Superior temporal gyrus (tissue), 1 donor: ENCODE measurements around the gene PPP2R2B.

Source experiments
- DNase-seq: peaks from one replicate; pipeline ENCODE4 v3.0.0-alpha.2; 2016; ENCODE audit errors: extremely low spot score

PPP2R2B gene

DNA sequence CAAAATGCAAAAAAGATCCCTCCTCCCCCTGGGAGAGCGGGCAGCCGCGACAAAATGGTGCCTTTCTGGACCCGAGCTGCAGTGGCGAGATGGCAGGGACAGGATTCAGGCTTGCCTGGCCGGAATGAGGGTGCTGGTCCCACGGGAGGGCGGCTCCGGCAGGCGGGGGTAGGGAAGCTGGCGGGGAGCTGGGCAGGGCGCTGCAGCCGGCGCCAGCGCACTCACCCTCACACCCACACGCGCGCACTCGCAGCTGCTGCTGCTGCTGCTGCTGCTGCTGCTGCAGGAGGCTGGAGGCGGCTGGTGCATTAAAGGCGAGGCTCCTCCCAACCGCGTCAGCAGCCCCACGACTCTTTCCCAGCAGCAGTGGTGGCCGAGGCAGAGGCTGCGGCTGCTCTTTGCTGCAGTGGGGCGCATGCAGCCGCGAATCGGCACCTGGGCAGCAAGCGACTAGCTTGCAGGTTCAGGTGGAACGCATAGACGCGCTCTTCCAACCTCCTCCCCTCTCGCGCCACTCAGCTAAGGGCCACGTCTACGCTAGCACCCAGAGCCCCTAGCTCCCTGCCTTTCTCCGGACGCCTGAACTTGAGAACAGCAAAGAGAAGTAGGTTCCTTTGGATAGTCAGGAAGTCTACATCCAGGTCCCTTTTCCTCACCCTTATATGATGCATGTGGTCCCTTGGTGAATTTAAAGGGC lies at the start of gene PPP2R2B:
Gene PPP2R2B, minus strand, starts transcription at position 282 of the 697 bp plus-strand sequence.
- peak; percentile 70 for DNase-seq

DNA sequence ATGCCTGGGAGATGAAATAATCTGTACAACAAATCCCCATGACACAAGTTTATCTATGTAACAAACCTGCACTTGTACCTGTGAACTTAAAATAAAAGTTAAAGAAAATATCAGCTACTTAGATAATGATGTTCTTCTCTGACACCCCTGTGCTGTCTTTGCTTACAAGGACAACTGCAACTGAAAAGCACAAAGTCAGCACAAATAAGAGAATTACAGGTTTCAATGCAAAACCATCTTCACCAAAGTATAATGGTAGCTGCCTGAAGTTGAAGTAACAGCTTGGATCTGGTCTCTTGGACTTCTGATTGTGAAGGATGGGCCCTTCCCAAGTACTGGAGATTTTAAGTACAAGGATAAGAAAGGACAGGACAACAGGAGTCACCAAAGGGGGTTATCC lies 45.6 kb upstream of the PPP2R2B start:
- DNase-seq, result no peak

DNA sequence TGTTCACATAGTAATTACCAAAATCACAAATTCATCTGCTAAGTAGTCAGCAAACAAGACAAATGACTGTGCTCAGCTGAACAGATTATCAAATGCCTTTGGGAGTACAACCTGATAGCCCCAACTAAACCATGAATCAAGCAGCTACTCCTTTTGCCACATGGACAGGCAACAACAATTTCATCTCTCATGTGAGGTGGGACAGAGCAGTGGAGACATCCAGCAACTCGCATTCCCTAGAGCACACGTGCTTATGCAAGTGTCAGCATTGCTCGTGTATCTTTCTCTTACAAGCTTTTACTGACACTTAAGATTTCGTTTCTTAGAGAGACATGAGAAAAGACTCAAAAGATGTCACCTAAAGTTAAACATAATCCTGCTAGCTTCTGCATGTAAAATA lies 42.7 kb upstream of the PPP2R2B start:
- DNase-seq, result no peak

DNA sequence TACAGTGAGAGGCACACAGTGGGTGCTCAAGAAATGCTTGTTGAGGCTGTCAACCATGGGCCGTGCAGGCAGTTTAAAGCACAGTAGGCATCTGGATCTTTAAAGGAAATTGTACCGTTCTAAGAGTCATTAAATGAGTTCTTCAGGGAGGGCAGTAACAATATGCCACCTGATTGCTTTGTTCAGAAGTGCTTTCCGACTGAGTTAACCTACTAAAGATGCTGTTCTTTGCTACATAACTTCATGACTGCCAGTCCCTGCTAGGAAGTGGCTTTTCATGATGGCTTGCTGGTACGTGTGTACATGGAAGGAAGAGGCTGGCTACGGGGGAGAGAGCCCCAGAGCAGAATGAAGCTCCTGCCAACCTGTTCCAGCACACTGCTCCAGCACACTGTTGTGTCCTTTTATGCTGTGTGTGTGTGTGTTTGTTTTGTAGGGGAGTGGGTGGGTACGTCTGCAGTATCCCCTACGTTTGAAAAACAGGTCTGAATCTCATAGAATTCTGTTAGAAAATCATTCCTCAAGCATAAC lies 41.9 kb upstream of the PPP2R2B start:
- DNase-seq, result no peak

DNA sequence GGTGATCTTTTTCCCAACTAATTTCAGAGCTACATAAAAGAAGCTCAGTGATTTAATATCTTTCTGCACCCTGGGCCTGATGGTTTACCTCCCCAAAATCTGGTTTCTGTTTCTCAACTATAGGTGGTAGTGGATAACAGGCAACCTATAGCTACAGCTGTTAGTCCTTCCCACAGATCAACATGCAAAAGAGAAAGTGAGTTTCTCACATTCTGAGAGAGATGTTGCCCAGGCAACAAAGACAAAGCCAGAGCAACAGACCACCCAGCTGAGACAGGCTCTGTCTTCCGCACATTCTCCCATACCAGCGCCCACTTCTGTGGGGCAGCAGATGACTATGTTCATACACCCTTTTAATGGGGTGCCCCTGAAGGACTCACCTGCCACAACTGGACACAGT lies 40.7 kb upstream of the PPP2R2B start:
- no peak for DNase-seq

DNA sequence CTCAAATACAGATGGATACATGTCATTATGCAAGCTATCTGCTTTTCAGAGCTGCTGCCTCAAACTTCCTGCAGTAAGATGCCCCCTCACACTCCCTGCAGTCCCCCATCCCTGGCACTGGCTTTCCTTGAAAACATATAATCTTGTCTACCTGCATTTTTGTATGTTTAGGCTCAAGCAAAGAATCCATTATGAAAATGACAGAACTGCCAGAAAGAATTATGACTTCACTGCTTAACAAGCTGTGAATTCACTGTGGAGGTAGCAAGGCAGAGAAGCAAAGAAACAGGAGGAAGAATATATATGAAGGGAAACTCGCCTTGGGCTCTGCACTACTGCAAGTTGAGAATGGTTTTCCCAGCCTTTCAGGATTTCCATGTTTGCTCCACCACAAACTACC lies 39.4 kb upstream of the PPP2R2B start:
- DNase-seq, result no peak

DNA sequence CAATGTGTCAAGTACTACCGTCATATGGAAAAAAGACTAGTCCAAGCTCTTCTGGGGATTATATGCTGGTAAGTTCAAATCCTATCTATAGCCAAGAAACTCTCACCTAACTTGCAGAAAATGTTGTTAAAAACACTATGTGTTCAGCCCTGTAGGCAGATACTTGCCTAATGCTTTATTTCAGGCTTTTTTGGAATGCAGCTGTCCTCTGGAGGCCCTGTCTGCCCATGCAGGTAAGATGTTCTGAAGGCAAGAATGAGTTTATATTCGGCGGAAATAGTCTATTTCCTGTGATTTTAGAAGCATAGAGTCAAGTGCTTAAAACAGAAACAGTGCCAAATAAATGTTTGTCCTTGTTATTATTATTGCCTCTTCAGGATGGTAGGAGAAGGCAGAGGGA lies 34.3 kb upstream of the PPP2R2B start:
- no peak for DNase-seq

DNA sequence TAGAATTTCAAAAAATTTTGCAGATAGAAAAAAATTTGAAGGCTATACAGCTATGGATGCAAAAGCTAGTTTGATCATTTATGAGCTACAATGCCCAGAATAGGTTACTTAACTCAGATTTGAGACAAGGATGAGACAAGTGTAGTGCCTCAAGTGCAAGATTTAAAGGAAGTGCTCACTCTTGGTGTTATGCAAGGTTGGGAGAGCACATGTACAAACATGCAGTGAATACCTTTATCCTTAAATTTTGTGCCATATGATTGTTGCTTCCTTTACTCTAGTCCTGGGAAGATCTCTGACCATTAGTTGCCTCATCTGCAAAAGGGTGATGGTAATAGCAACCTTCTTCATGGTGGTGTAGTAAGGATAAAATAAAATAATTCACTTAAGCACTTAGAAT lies 31.7 kb upstream of the PPP2R2B start:
- DNase-seq, result no peak

DNA sequence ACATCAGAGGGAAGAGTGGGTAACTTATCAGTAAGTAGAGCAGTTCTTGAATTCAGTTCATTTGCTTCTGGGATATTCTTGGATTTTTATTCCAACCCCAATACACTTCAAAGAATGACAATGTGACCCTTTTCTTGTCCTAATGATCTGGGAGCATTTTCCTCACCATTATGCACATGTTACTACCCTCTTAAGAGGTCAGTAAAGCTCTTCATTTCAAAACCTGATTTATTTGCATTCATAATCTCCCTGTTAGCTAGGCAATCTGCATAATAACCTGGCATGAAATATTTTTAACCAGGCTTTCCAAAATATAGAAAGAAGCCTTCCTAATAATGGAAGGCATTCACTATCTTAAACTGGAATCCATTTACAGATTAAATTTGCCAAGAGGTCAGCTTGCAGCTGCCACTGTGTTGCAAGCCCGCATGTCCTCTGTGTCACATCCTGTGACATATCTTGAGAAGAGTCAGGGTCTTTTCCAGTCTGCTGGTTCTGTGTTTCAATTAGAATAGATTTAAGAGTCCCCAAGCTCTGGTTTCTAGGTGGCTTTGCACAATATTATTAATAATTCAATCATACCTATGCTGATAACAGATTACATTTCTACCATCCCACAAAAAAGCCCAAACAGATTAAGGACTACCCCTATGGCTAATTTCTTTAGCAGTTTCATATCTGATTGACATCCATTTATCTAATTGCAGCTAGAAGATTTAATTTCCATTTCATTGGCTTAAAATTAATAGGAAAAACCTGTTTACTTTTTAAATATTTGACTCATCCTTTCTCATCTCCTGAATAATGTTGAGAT lies 30.9 kb upstream of the PPP2R2B start:
- no peak for DNase-seq

DNA sequence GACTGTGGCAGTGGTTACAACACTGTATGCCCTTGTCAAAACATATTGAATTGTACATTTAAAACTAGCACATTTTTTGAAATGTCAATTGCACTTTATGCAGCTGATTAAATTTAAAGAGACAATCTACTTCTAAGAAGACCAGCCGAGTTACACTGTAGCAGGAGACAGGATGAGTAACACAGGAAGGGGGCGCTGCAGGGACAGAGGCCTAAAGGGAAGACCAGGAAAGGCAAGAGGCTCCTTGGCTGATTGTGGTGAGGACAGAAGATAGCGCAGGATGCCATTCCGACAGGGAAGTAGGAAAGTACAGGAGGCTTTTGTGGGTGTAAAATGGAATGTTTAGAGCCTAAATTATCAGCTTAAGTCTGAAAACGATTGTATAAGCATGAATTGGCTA lies 28.2 kb upstream of the PPP2R2B start:
- DNase-seq, result no peak

DNA sequence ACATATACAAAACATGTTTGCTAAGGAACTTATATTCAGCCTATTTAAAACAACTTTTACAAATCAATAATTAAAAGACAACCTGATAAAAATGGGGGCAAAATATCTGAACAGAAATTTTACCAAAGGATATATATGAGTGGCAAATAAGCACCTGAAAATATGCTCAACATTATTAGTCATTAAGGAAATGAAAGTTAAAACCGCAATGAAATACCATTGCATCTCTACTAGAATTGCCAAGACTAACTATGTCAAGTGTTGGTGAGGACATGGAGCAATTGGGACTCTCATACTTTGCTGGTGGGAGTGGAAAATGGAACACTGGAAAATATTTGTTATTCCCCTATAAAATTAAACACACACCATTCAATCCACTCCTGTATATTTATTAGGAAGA lies 26.3 kb upstream of the PPP2R2B start:
- no peak for DNase-seq

DNA sequence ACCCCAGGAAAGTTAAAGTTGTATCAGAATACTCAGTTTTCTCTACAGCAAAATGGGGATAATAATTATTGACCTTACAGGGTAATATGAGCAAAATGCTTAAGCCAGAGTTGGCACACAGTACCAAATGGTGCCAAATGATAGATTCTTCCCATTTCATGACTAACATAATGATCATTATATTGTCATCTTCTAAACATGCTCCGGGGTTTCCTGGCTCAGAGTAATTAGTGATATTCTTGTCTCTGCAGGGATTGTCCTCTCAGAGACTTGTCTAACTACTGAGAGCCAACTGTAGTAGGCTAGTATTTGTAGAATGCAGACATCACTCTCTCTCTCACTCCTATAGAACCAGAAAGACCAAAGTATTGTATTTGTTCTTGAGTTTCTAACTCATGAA lies 25.2 kb upstream of the PPP2R2B start:
- no peak for DNase-seq

DNA sequence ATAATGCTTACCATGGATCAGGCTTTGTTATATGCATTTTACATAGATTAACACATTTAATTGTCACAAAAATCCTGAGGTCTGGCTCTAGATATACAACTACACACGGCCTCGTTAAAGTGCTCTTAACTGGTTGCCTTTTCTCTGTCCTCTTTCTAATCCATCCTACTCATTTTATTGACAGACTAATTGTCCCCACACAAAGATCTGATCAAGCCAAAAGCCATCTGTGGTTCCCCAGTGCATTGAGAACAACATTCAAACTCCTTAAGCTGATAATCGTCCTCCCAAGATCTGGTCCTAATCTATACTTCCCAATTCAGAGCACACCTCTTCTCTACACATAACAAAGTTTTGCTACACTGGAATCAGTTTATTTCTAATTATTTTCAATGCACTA lies 23.9 kb upstream of the PPP2R2B start:
- no peak for DNase-seq

DNA sequence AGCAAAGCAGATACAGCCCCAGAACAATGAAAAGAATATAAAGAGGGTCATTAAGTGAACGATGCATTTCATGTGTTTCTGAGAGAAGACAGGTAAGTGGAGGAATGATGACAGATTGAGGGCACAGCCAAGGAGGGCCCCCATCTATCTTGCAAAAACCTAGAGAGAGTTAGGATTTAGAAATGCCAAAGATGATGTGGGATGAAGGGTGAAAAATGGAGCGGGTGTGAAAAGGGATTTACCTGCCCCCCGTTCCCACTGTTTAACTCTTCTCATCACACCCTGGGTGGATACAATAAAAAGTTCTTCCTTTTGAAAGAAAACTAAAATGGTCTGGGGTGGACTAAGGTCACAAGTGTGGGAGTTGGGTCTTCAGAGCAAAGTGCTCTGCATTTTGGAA lies 18.5 kb upstream of the PPP2R2B start:
- DNase-seq, result no peak

DNA sequence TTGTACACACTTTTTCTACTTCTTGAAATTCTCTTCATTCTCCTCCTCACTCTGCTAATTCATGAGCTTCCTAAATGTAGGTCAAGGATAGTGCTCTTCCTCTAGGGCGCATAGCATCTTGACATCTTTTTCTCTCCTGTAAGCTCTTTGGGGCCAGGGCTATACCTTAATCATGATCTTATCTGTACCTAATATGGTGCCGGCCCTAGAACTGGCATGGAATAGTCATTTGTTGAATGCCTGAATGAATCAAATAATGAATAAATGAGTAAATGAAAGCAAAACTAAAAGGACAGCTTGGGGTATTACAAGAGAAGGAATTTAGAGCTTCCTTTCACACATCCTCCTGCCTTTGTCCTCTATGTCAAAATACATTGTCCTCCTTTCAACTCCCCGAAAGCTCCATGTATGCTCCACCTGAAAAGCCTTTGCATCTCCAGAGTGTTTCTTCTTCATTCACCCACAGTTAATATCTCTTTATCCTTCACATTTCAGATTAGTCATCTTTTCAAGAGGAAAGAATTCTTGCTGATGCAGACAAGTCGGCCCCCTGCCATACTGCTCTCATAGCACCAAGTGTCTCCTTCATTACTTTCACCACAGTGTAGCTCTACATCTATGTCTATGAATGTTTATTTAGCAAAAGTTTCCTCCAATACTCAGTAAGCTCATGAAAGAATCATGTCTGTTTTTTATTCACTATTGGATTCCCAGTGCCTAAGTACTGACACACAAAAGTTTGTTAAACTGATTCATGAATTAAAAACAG lies 16.4 kb upstream of the PPP2R2B start:
- no peak for DNase-seq

DNA sequence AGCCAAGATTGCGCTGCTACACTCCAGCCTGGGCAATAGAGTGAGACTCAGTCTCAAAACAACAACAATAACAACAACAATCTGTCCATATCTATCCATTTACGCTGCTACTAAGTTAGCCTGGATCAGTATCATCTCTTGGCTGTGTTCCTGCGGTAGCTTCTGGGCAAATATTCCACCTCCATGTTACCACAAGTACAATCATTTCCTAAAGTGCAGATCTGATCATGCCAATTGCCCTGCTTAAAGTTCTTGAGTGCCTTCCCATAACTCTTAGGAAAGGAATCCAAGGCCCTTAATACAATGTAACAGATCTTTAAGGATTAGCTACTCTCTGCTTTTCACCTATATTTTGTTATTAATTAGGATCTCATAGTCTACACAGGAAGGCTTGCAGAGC lies 15.4 kb upstream of the PPP2R2B start:
- no peak for DNase-seq

DNA sequence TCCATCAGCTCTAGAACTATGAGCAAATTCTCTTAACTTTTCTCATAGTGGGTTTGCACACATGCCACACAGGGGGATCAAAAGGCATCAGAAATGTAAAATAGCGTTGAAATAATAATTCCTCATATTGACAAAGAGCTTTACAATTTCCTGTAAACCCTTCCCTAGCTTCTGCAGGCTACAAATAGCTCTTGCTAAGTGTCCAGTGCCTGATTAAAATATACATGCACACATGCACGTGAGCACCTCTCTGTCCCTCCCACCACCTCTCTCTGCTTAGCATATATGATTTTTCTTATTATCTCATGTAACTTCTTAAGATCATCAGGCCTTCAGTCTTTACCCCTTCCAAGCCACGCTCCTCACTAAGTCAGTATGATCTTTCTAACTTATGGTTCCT lies 13.7 kb upstream of the PPP2R2B start:
- DNase-seq, result no peak

DNA sequence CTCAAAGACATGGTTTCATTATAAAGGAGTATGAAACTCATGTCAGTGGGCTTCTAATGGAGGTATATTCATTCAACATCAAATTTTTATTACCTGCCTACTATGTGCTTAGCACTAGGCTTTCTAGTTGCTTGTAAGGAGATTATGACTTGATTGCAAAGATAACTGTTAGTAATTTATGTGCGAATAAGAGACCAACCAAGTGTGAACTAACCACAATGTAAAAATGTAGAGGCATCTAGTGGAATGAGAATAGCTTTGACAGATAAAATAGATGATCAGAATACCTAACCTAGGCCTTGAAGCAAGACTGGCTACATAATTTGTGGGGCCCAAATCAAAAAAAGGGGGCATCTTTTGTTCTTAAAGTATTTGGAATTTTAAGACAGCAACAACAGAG lies 13.0 kb upstream of the PPP2R2B start:
- DNase-seq, result no peak

DNA sequence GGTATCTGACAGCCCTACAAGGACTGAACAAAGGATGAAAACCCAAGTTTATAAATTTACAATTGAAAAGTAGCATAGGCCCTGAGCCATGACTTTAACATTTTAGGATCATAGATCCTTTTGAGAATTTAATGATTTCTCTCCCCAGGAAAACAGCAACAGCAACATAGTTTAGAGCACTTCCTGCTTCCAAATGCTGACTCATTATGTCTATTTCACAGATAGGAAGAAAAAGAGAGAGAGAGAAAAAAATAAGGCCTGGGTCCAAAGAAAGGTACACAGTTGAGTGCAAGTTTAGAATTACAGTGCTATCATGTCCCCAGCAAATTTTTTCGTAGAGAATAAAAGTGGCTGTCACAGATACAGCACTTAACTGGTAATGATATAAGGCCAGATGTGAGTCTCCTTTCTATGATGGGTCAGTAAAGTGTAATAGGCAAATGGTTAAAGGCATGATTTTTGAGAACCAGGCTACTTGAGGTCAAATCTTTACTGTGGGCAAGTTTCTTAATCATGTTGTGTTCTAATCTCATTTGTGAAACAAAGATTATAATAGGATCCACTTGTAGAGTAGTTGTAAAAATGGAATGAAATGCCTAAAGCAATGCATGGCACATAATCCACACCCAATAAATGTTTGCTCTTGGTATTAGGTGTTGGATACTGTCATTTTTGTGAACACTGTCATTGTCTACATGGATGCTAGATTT lies 12.3 kb upstream of the PPP2R2B start:
- no peak for DNase-seq

DNA sequence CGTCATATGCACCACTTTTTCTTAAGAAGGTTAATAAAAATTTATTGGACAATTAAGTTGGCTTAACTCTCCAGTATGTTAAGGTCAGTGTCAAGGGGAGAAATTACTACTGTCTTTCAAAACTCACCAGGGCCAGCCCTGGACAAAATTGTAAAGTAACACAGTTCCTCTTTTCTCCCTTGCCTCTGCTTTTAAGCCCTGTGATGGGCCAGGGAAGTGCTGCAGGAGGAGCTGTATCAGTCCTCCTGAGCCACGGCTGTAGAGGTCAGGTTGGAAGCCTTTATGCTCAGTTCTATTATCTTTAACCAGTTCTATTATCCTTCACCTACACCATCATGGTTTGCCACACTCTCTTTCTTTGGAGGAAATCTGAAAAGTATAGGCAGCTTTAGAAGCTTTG lies 11.5 kb upstream of the PPP2R2B start:
- no peak for DNase-seq

DNA sequence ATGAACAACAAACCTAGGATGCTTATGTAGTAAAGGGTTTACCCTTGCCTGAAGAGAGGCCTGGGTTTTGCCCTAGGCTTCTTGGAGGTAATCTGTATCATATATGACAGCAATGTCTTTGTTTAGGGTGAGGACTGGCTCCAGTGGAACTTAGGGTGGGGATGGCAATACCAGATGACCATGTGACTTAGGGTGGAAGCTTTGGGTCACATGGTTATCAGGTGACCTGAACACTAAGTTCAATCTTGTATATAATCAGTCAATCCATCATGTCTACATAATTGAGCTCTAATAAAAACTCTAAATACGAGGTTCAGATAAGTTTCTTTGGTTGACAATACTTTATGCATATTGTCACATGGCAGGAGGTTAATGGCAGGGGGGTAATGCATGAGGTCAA lies 10.6 kb upstream of the PPP2R2B start:
- DNase-seq, result no peak
